AG04450 (cell line): ENCODE measurements around the gene OTOG. TPM values are rescaled to one million over a fixed set of nuclear protein-coding genes. Genes with fewer than 3 reads are reported as not detected.

Source experiments
- CTCF ChIA-PET: fragments of 300-600, 350-600 bp; formaldehyde crosslinking; extraction: SDS; loops from one replicate; lab custom pipeline; 2022; ENCODE audit warnings: antibody characterized with exemption, inconsistent platforms; lab: Charles Lee
- POLR2A ChIA-PET: fragments of 350-600 bp; formaldehyde crosslinking; extraction: SDS; loops from one replicate; lab custom pipeline; 2021; ENCODE audit warnings: antibody characterized with exemption, inconsistent platforms; lab: Yijun Ruan, JAX
- DNase-seq: peaks from one replicate; pipeline ENCODE4 v3.0.0-alpha.2; 2011; ENCODE audit warnings: low read depth, low spot score
- H3K27ac ChIP-seq: one replicate; pipeline ENCODE4 v1.5.1; 2012; ENCODE audit warnings: low read depth, low read length, control low read depth
- H3K27me3 ChIP-seq: one replicate; pipeline ENCODE4 v1.6.0; 2012; ENCODE audit warnings: low read length; ENCODE audit not compliant: control insufficient read depth, insufficient read depth
- H3K4me3 ChIP-seq: 2 replicates; pipeline ENCODE4 v1.5.1; 2011; ENCODE audit warnings: mild to moderate bottlenecking, low read depth, low read length, control low read depth
- H3K9me3 ChIP-seq: 2 replicates; pipeline ENCODE4 v1.5.1; 2012; ENCODE audit warnings: low read length; ENCODE audit not compliant: control insufficient read depth, insufficient read depth
- polyA plus RNA-seq: library from polyadenylated mRNA; depleted of rRNA; stranded (reverse); fragments of >200 nt; gene quantifications from 2 replicates; pipeline ENCODE4 v1.2.3, GENCODE V29; 2011
- TF ChIP-seq, protein P1 (sequence below): IDR thresholded peaks from 2 replicates; pipeline ENCODE4 v1.5.1; 2011; ENCODE audit warnings: low read depth, low read length, control low read depth, inconsistent platforms

Gene OTOG
- polyA plus RNA-seq, 1 experiment = not detected

DNA sequence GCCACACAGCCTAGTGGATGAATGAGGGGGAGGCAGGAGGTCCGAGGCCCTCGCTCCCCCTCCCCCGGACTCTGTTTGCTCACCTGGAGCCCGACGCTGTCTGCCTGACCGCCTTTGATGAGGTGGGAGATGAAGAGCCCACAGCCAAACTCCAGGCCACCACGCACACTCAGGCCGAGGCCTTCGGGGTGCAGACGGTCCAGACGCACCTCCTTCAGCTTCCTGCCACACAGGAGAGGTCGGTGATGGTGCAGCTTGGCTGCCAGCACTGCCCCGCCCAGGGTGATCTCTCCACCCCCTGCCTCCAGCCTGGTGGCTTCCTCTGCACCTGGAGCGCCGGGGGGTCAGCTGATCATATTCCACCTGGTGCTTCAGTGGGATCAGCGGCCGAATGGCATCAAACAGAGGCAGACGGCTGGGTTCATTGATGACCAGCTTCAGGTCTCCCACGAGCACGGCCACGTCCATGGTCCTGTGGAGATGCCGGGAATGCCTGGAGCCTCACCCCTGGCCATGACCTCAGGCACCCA, 15.9 kb upstream of the OTOG start:
- POLR2A ChIA-PET = no interaction called here
- CTCF ChIA-PET = interaction anchor here (0.7 kb wide), 1 partner anchor 12 kb away, joined by 3 read pairs; no protein-coding TSS in a partner anchor
- no peaks in the 10 kb centered on the region for H3K9me3 ChIP-seq
- TF ChIP-seq, protein P1, sequence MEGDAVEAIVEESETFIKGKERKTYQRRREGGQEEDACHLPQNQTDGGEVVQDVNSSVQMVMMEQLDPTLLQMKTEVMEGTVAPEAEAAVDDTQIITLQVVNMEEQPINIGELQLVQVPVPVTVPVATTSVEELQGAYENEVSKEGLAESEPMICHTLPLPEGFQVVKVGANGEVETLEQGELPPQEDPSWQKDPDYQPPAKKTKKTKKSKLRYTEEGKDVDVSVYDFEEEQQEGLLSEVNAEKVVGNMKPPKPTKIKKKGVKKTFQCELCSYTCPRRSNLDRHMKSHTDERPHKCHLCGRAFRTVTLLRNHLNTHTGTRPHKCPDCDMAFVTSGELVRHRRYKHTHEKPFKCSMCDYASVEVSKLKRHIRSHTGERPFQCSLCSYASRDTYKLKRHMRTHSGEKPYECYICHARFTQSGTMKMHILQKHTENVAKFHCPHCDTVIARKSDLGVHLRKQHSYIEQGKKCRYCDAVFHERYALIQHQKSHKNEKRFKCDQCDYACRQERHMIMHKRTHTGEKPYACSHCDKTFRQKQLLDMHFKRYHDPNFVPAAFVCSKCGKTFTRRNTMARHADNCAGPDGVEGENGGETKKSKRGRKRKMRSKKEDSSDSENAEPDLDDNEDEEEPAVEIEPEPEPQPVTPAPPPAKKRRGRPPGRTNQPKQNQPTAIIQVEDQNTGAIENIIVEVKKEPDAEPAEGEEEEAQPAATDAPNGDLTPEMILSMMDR = no peak
- no peak overlapping the region for H3K4me3 ChIP-seq
- no peak for DNase-seq
- H3K27me3 ChIP-seq = peaks cover 13% of the 10 kb centered on the region
- H3K27ac ChIP-seq = no peak overlapping the region

DNA sequence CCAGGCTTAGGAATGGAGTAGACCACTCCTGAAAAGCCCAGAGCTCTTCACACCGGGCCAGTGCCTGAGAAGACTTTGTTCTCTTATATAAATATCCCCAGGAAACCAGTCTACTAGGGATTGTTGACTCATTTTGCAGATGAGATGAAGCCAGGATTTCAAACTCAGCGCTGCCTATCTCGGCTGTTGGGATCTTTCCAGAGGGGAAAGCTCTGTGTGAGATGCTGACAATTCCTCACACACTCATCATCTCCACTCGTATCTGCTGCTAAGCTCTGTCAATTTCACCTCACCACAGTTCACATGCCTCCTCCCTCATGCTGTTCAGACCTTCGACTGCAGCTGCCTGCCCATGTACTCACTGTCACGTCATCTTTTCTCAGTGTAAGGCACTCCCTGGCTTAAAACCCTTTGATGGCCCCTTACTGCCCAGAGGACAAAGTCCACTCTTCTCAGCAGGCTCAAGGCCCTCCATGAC, 15.4 kb upstream of the OTOG start:
- no peak overlapping the region for H3K27ac ChIP-seq
- no peaks in the 10 kb centered on the region for H3K9me3 ChIP-seq
- H3K4me3 ChIP-seq = no peak overlapping the region
- peaks cover 13% of the 10 kb centered on the region for H3K27me3 ChIP-seq
- DNase-seq = no peak
- TF ChIP-seq, protein P1 = no peak
- ChIA-PET CTCF (interaction anchor here (0.7 to 1.7 kb wide), 2 partner anchors 12 to 147 kb away, joined by 3 to 4 read pairs; no protein-coding TSS in a partner anchor), POLR2A (no interaction called here)

DNA sequence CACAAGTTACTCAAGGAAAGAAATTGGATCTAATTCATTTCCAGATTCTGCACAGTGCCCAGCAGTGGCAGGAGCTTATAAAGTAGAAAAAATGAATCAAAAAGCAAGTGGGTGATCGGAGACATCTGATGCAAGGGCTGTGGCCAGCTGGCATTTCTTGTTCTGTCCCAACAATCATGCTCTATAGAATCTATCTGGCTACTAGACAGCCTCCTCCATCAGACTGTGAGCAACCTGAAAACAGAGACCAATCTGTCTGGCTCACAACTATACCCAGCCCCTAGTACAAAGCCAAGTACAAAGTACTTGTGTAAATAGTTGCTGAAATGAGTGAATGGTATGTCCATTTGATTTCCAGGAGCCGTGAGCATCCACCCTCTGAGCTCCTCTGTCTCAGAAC, 14.3 kb upstream of the OTOG start:
- Histone ChIP-seq H3K9me3 (no peaks in the 10 kb centered on the region), H3K4me3 (no peak overlapping the region), H3K27ac (no peak overlapping the region), H3K27me3 (peaks cover 19% of the 10 kb centered on the region)
- no peak for DNase-seq
- TF ChIP-seq, protein P1 = no peak
- ChIA-PET CTCF (interaction anchor here (1.7 kb wide), 1 partner anchor 148 kb away, joined by 4 read pairs; no protein-coding TSS in a partner anchor), POLR2A (no interaction called here)

DNA sequence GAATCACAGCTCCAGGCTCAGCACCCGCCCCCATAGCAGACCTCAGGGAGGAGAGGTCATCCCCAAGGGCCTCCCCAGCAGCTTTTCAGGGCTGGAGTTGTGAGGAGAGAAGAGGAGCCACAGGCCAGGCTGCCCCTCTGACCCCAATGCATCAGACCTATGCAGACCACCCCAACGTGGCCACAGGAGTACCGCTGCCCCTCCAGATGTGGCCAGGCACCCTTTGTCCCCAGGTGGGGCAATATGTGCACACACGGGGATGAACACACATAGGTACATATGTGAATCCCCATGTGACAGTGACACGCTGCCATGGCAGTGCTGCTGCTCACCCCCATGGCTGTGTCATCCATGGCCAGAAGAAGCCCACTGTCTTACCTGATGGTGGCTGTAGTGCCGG, 13.7 kb upstream of the OTOG start:
- CTCF ChIA-PET = interaction anchor here (1.7 kb wide), 1 partner anchor 148 kb away, joined by 4 read pairs; no protein-coding TSS in a partner anchor
- H3K27me3 ChIP-seq = peaks cover 19% of the 10 kb centered on the region
- DNase-seq = no peak
- TF ChIP-seq, protein P1 = no peak
- no peak overlapping the region for H3K4me3 ChIP-seq
- POLR2A ChIA-PET = no interaction called here
- H3K27ac ChIP-seq = no peak overlapping the region
- H3K9me3 ChIP-seq = no peaks in the 10 kb centered on the region

DNA sequence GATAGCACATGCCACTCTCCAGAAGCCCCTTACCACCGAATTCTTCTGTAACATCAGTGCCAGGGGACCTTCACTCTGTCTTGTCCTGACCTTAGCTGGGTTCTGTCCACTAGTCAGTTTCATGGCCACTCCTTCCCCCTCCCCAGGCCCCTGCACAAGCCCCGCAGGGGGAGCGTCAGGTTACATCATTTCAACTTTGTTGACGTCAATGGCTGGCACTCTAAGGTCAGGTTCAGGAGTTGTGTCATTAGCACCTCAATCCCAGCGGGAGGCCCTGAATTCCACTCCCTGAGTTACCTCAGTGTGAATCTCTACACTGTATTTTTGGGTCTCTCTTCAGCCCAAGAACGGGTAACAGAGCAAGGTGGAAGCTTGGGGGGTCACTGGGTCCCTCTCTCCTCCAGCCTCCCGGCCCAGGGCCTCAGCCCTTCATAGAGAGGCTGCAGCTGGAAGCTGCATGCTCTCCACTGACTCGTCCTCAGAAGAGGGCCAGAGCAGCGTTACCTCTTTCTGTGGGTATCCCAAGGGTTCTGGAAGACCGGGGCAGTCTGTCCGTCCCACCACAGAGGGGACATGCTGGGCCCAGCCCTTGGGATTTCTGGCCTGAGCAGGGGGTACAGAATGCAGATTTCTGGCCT, 13.2 kb upstream of the OTOG start:
- CTCF ChIA-PET = no interaction called here
- no peaks in the 10 kb centered on the region for H3K9me3 ChIP-seq
- H3K27me3 ChIP-seq = peaks cover 21% of the 10 kb centered on the region
- TF ChIP-seq, protein P1 = no peak
- DNase-seq = no peak
- POLR2A ChIA-PET = no interaction called here
- H3K27ac ChIP-seq = no peak overlapping the region
- H3K4me3 ChIP-seq = no peak overlapping the region
